ENCODE measurements around the gene NAALADL2.

The NAALADL2 gene

DNA sequence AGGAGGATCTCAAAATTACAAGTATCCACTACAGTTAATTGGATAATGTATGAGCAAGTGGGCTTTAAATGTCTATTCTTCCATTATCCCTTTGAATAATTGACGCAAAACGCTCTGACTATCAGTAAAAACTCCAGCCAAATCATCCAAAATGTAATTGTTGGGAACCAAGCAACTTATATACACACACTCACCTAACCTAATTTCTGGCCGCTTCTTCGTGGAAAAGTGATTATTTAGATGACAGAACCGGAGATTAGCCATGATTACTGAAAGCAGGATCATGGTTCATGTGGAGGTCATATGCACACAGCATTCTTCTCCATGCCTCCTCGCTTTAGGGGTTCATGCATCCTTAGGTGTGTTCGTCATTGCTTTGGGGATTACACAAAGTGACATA lies 992.4 kb downstream of the NAALADL2 start:
- TF ChIP-seq REST (IDR thresholded peaks at IDR 0.05; ENCODE audit: low read depth) = no peak

DNA sequence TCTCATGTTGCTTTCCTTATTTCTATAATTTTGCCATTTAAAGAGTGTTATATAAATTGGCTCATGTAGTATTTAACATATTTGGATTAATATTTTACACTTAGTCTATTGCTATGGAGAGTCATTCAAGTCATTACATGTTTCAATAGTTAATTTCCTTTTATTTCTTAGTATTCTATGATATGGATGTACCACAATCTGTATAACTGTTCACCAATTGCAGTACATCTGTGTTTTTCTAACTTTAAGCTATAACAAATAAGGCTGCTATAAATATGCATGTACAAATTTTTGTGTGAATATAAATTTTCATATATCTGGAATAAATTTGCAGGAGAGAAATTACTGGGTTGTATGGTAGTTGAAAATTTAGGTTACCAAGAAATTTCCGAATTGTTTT lies 993.4 kb downstream of the NAALADL2 start:
- TF ChIP-seq TCF12 (IDR thresholded peaks at IDR 0.05; ENCODE audit: low read depth) = no peak
- no peak for TF ChIP-seq NFIC (IDR thresholded peaks at IDR 0.05)
- no peak for TF ChIP-seq EP300 (IDR thresholded peaks at IDR 0.05; ENCODE audit: borderline replicate concordance)
- TF ChIP-seq ZBTB7A (IDR thresholded peaks at IDR 0.05; ENCODE audit: low read depth) = no peak
- TF ChIP-seq CEBPB (IDR thresholded peaks at IDR 0.05) = no peak
- no peak for TF ChIP-seq EGR1 (IDR thresholded peaks at IDR 0.05)
- TF ChIP-seq, protein P1, sequence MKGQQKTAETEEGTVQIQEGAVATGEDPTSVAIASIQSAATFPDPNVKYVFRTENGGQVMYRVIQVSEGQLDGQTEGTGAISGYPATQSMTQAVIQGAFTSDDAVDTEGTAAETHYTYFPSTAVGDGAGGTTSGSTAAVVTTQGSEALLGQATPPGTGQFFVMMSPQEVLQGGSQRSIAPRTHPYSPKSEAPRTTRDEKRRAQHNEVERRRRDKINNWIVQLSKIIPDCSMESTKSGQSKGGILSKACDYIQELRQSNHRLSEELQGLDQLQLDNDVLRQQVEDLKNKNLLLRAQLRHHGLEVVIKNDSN (IDR thresholded peaks at IDR 0.05) = no peak
- TF ChIP-seq TEAD4 (IDR thresholded peaks at IDR 0.05) = no peak
- TF ChIP-seq YY1 (IDR thresholded peaks at IDR 0.05; ENCODE audit: low read depth) = no peak
- no peak for TF ChIP-seq REST (IDR thresholded peaks at IDR 0.05; ENCODE audit: low read depth)
- TF ChIP-seq RAD21 (IDR thresholded peaks at IDR 0.05; ENCODE audit: low read depth) = no peak
- no peak for TF ChIP-seq TAF1 (IDR thresholded peaks at IDR 0.05; ENCODE audit: low read depth)
- no peak for TF ChIP-seq CREB1 (IDR thresholded peaks at IDR 0.05; ENCODE audit: low read depth)
- no peak for TF ChIP-seq MAX (IDR thresholded peaks at IDR 0.05)
- TF ChIP-seq FOXM1 (IDR thresholded peaks at IDR 0.05; ENCODE audit: borderline replicate concordance, low read depth) = no peak

DNA sequence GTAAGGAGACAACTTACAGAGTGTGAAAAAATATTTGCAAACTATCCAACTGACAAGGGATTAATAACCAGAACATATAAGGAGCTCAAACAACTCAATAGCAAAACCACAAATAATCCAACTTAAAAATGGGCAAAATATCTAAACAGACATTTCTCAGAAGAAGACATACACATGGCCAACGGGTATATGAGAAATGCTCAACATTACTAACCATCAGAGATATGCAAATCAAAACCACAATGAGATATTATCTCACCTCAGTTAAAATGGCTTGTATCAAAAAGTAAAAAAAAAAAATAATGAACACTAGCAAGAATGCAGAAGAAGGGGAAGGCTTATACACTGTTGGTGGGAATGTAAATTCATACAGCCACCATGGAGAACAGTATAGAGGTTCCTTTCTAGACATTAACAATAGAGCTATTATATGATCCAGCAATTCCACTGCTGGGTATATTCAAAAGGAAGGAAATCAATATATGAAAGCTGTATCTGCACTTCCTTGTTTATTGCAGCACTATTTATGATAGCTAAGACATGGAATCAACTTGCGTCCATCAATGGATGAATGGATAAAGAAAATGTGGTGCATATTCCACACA lies 998.6 kb downstream of the NAALADL2 start:
- TF ChIP-seq YY1 (IDR thresholded peaks at IDR 0.05; ENCODE audit: low read depth) = no peak
- no peak for TF ChIP-seq MAX (IDR thresholded peaks at IDR 0.05)
- no peak for TF ChIP-seq EP300 (IDR thresholded peaks at IDR 0.05; ENCODE audit: borderline replicate concordance)
- no peak for TF ChIP-seq TCF12 (IDR thresholded peaks at IDR 0.05; ENCODE audit: low read depth)
- no peak for TF ChIP-seq TAF1 (IDR thresholded peaks at IDR 0.05; ENCODE audit: low read depth)
- TF ChIP-seq REST (IDR thresholded peaks at IDR 0.05; ENCODE audit: low read depth) = no peak
- TF ChIP-seq EGR1 (IDR thresholded peaks at IDR 0.05) = no peak
